HepG2 (cell line): Measurements from ENCODE around the gene PARS2. TPM values are rescaled to one million over a fixed set of nuclear protein-coding genes. Genes with fewer than 3 reads are reported as not detected.

Experiments used
- CEBPG ChIP-seq: IDR thresholded peaks from 2 replicates; pipeline ENCODE4 v1.6.1; 2016
- CENPT ChIP-seq: sonication (generic); formaldehyde crosslinking; IDR thresholded peaks from 2 replicates; pipeline ENCODE4 v1.8.0; 2022; ENCODE audit warnings: low read depth, mild to moderate bottlenecking, moderate library complexity, missing genetic modification reagents
- CHCHD3 ChIP-seq: sonication (generic); formaldehyde crosslinking; IDR thresholded peaks from 2 replicates; pipeline ENCODE4 v1.8.0; 2022; ENCODE audit warnings: mild to moderate bottlenecking, missing genetic modification reagents, moderate library complexity
- HDAC1 ChIP-seq: sonication (generic); formaldehyde crosslinking; IDR thresholded peaks from 2 replicates; pipeline ENCODE4 v1.5.1; 2020; ENCODE audit warnings: mild to moderate bottlenecking, missing genetic modification reagents
- HNF1B ChIP-seq: sonication (generic); formaldehyde crosslinking; IDR thresholded peaks from 2 replicates; pipeline ENCODE4 v1.5.1; 2020; ENCODE audit warnings: mild to moderate bottlenecking, moderate library complexity, missing genetic modification reagents
- HNRNPH1 ChIP-seq: fragments of 200-400 bp; formaldehyde crosslinking; optimal IDR thresholded peaks from 2 replicates; pipeline ENCODE3; 2017; ENCODE audit warnings: mild to moderate bottlenecking, low read depth, low read length
- KDM3A ChIP-seq: IDR thresholded peaks from 2 replicates; pipeline ENCODE4 v1.6.1; 2018; ENCODE audit warnings: low read depth, missing compliant biosample characterization
- KDM4B ChIP-seq: sonication (generic); formaldehyde crosslinking; IDR thresholded peaks from 2 replicates; pipeline ENCODE4 v1.4.0; 2020; ENCODE audit warnings: missing genetic modification reagents
- MEF2D ChIP-seq: sonication (generic); formaldehyde crosslinking; IDR thresholded peaks from 2 replicates; pipeline ENCODE4 v1.5.1; 2020; ENCODE audit warnings: mild to moderate bottlenecking, missing genetic modification reagents
- MTF1 ChIP-seq: sonication (generic); formaldehyde crosslinking; IDR thresholded peaks from 2 replicates; pipeline ENCODE4 v1.5.0; 2020; ENCODE audit warnings: missing genetic modification reagents
- NCOA1 ChIP-seq: sonication (generic); formaldehyde crosslinking; IDR thresholded peaks from 2 replicates; pipeline ENCODE4 v1.9.0; 2021; ENCODE audit warnings: missing genetic modification reagents
- NCOA2 ChIP-seq: sonication (generic); formaldehyde crosslinking; IDR thresholded peaks from 2 replicates; pipeline ENCODE4 v1.8.0; 2022; ENCODE audit warnings: inconsistent platforms
- PPARG ChIP-seq: conservative IDR thresholded peaks from 2 replicates; pipeline ENCODE4 v1.6.1; 2016; ENCODE audit warnings: missing biosample characterization, missing genetic modification reagents
- RARA ChIP-seq: IDR thresholded peaks from 2 replicates; pipeline ENCODE4 v1.6.1; 2016; ENCODE audit warnings: missing genetic modification reagents, missing compliant biosample characterization
- RBM22 ChIP-seq: fragments of 200-400 bp; formaldehyde crosslinking; optimal IDR thresholded peaks from 2 replicates; pipeline ENCODE3; 2017; ENCODE audit warnings: mild to moderate bottlenecking, low read length, moderate library complexity
- REXO4 ChIP-seq: sonication (generic); formaldehyde crosslinking; IDR thresholded peaks from 2 replicates; pipeline ENCODE4 v1.8.0; 2022; ENCODE audit warnings: missing genetic modification reagents, mild to moderate bottlenecking, borderline replicate concordance
- SOX5 ChIP-seq: IDR thresholded peaks from 2 replicates; pipeline ENCODE4 v1.6.1; 2016; ENCODE audit warnings: borderline replicate concordance
- TEAD2 ChIP-seq: sonication (generic); formaldehyde crosslinking; IDR thresholded peaks from 2 replicates; pipeline ENCODE4 v1.9.0; 2021; ENCODE audit warnings: missing genetic modification reagents
- YY1 ChIP-seq: IDR thresholded peaks from 2 replicates; pipeline ENCODE4 v1.6.1; 2011; ENCODE audit warnings: low read length, low read depth, moderate library complexity, mild to moderate bottlenecking; ENCODE audit not compliant: insufficient read depth, insufficient replicate concordance
- ZBTB34 ChIP-seq: sonication (generic); formaldehyde crosslinking; IDR thresholded peaks from 2 replicates; pipeline ENCODE4 v1.8.0; 2022; ENCODE audit warnings: mild to moderate bottlenecking, missing genetic modification reagents
- ZC3H4 ChIP-seq: sonication (generic); formaldehyde crosslinking; IDR thresholded peaks from 2 replicates; pipeline ENCODE4 v1.4.0; 2020; ENCODE audit warnings: missing genetic modification reagents, borderline replicate concordance
- ZNF589 ChIP-seq: sonication (generic); formaldehyde crosslinking; conservative IDR thresholded peaks from 2 replicates; pipeline ENCODE4 v1.8.0; 2022; ENCODE audit warnings: mild to moderate bottlenecking, moderate library complexity, missing genetic modification reagents
- ZSCAN9 ChIP-seq: IDR thresholded peaks from 2 replicates; pipeline ENCODE4 v1.6.1; 2016; ENCODE audit warnings: borderline replicate concordance
- polyA plus RNA-seq, 8 experiments: library from polyadenylated mRNA; depleted of rRNA in 3 of 8; stranded (reverse) in 7 of 8; unstranded in 1 of 8; fragments of >200 nt; fragmentation: Illumina TruSeq in 4 of 8; extraction: Trizol in 4 of 8; gene quantifications; 2 replicates each; pipeline versions ENCODE4 v1.2.1 to v1.2.3, GENCODE V29; 2011 to 2016; ENCODE audit warnings: low read depth in 4 of 8, missing spikeins in 1 of 8, mixed read lengths in 1 of 8; ENCODE audit not compliant: insufficient read depth in 1 of 8
- total RNA-seq, 5 experiments: library from RNA; depleted of rRNA; stranded (reverse); fragments of >200 nt; fragmentation: Illumina TruSeq; extraction: Trizol; gene quantifications; 2 replicates each; pipeline ENCODE4 v1.2.3, GENCODE V29; 2016; ENCODE audit warnings: low read depth in 1 of 5
- TF ChIP-seq, protein P1 (sequence below): sonication (generic); formaldehyde crosslinking; IDR thresholded peaks from 2 replicates; pipeline ENCODE4 v1.4.0; 2020; ENCODE audit warnings: mild to moderate bottlenecking, missing genetic modification reagents

Gene PARS2
- total and polyA plus RNA-seq, 2 of the 13 experiments (the other 11 are each of a cell fraction or from before 2014, with no cell fraction given), result 2.4 to 4.6 TPM

GRCh38 chr1:54764133-54764921 lies at the start of gene PARS2 (continued):
- TF ChIP-seq REXO4 (no peak), ZBTB34 (no peak), NCOA2 (CRISPR knock-in tag) (no peak), HNRNPH1 (peak; percentile 56), YY1 (peak; percentile 15), CENPT (CRISPR knock-in tag) (no peak), CEBPG (CRISPR knock-in tag) (peak; percentile 21; the same call in 1 of the 2 replicates), ZSCAN9 (CRISPR knock-in tag) (no peak), RBM22 (no peak), PPARG (CRISPR knock-in tag) (no peak), TEAD2 (CRISPR knock-in tag) (no peak), KDM3A (CRISPR knock-in tag) (no peak), SOX5 (CRISPR knock-in tag) (peak; percentile 29; the same call in 1 of the 2 replicates), CHCHD3 (0 out of 2 replicates have a peak, but pooled peaks have one; percentile 37), NCOA1 (CRISPR knock-in tag) (no peak), ZC3H4 (no peak), RARA (CRISPR knock-in tag) (no peak), HNF1B (CRISPR knock-in tag) (peak; percentile 68; the same call in 1 of the 2 replicates), KDM4B (CRISPR knock-in tag) (no peak), HDAC1 (CRISPR knock-in tag) (no peak), MEF2D (no peak), ZNF589 (no peak), MTF1 (CRISPR knock-in tag) (no peak)
- TF ChIP-seq, protein P1, sequence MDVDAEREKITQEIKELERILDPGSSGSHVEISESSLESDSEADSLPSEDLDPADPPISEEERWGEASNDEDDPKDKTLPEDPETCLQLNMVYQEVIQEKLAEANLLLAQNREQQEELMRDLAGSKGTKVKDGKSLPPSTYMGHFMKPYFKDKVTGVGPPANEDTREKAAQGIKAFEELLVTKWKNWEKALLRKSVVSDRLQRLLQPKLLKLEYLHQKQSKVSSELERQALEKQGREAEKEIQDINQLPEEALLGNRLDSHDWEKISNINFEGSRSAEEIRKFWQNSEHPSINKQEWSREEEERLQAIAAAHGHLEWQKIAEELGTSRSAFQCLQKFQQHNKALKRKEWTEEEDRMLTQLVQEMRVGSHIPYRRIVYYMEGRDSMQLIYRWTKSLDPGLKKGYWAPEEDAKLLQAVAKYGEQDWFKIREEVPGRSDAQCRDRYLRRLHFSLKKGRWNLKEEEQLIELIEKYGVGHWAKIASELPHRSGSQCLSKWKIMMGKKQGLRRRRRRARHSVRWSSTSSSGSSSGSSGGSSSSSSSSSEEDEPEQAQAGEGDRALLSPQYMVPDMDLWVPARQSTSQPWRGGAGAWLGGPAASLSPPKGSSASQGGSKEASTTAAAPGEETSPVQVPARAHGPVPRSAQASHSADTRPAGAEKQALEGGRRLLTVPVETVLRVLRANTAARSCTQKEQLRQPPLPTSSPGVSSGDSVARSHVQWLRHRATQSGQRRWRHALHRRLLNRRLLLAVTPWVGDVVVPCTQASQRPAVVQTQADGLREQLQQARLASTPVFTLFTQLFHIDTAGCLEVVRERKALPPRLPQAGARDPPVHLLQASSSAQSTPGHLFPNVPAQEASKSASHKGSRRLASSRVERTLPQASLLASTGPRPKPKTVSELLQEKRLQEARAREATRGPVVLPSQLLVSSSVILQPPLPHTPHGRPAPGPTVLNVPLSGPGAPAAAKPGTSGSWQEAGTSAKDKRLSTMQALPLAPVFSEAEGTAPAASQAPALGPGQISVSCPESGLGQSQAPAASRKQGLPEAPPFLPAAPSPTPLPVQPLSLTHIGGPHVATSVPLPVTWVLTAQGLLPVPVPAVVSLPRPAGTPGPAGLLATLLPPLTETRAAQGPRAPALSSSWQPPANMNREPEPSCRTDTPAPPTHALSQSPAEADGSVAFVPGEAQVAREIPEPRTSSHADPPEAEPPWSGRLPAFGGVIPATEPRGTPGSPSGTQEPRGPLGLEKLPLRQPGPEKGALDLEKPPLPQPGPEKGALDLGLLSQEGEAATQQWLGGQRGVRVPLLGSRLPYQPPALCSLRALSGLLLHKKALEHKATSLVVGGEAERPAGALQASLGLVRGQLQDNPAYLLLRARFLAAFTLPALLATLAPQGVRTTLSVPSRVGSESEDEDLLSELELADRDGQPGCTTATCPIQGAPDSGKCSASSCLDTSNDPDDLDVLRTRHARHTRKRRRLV (CRISPR knock-in tag), result no peak; the same call in 1 of the 2 replicates
